ENCODE measurements around the gene BNC2.

The BNC2 gene

DNA sequence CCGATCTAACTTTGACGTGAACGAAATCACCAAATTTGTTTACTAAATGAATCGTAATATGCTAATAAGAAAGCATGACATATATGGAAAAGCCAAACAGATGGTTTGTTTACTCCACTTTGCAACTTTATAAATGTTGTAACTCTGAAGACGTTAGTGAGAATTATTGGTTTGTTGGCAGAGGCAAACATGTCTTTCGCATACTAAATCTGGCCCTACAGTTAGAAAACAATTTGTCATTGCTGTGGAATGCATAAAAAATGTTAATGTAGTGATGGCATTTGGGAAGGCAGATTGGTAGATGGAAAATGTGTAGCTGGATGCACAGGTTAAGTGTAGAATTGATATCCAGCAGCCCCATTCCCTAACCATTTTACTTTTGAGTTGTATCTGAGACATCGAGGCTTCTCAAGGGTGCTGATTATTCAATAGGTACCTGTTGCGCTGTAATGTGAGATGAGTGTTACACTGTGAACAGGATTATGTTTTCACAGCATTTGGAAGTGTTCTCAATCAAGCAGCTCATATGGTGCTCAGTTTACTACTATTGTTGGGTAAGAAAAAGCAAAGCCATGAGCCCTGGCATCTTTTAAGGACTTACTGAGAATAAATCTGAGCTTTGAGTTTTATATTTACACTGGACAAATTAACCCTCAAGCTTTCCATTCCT, 444.8 kb downstream of the BNC2 start:
- no peak overlapping the region for H3K4me3 ChIP-seq (ENCODE audit: low read length in 2 of 2)
- H3K36me3 ChIP-seq (ENCODE audit: control insufficient read depth in 2 of 2, insufficient read depth in 2 of 2, low read length in 2 of 2): no peaks in the 10 kb centered on the region
- H3K27me3 ChIP-seq (ENCODE audit: control insufficient read depth in 2 of 2, insufficient read depth in 2 of 2, low read length in 2 of 2): no peaks in the 10 kb centered on the region
- no peak overlapping the region for H3K9ac ChIP-seq (ENCODE audit: low read depth in 1 of 2, low read length in 2 of 2)
- no peaks in the 10 kb centered on the region for H3K9me3 ChIP-seq (ENCODE audit: control insufficient read depth in 2 of 2, low read length in 2 of 2)
- H3K27ac ChIP-seq (ENCODE audit: low read depth in 2 of 2, low read length in 2 of 2): no peak overlapping the region
- no peaks in the 10 kb centered on the region for H3K4me1 ChIP-seq (ENCODE audit: control insufficient read depth in 2 of 2, insufficient read depth in 2 of 2, low read length in 2 of 2)

DNA sequence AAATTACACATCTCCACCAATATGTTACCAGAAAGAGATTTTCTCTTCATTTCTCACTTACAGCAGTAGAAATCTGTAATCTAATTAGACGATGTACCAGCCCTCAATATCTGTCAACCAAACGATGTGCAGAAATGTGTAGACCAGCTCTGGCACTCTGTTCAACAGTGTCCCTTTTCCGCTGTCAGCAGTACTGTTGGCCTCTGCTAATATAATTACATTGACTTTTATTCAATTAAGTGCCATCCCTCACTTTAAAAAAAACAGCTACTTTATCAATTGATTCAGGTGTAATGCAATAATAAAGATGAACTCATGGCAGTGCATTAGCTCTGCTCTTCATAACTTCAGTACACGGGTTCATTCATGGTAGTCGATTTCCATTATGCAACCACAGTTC, 448.4 kb downstream of the BNC2 start:
- H3K27ac ChIP-seq (ENCODE audit: low read depth in 2 of 2, low read length in 2 of 2): no peak overlapping the region
- H3K4me1 ChIP-seq (ENCODE audit: control insufficient read depth in 2 of 2, insufficient read depth in 2 of 2, low read length in 2 of 2): no peaks in the 10 kb centered on the region
- no peaks in the 10 kb centered on the region for H3K27me3 ChIP-seq (ENCODE audit: control insufficient read depth in 2 of 2, insufficient read depth in 2 of 2, low read length in 2 of 2)
- no peak overlapping the region for H3K4me3 ChIP-seq (ENCODE audit: low read length in 2 of 2)
- no peaks in the 10 kb centered on the region for H3K9me3 ChIP-seq (ENCODE audit: control insufficient read depth in 2 of 2, low read length in 2 of 2)
- H3K36me3 ChIP-seq (ENCODE audit: control insufficient read depth in 2 of 2, insufficient read depth in 2 of 2, low read length in 2 of 2): no peaks in the 10 kb centered on the region
- H3K9ac ChIP-seq (ENCODE audit: low read depth in 1 of 2, low read length in 2 of 2): no peak overlapping the region

DNA sequence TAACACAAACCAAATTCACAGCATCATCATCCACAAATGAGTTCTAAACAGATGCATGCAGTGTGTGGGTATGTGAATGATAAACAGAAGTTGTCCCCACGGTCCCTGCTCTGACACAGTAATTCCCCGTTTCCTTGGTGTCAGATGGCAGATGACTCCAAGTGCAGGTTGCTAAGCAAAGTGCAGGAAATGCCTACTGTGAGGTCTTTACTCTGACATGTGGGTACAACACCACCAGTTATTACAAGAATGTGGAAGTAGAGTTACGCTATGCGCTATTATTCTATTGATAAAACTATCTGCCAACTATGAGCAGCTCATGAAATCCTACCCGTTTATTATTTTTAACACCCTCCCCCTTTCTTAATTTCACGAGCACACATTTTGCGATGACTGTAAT, 448.9 kb downstream of the BNC2 start:
- Histone ChIP-seq H3K4me3 (ENCODE audit: low read length in 2 of 2) (no peak overlapping the region), H3K27ac (ENCODE audit: low read depth in 2 of 2, low read length in 2 of 2) (no peak overlapping the region), H3K4me1 (ENCODE audit: control insufficient read depth in 2 of 2, insufficient read depth in 2 of 2, low read length in 2 of 2) (no peaks in the 10 kb centered on the region), H3K27me3 (ENCODE audit: control insufficient read depth in 2 of 2, insufficient read depth in 2 of 2, low read length in 2 of 2) (no peaks in the 10 kb centered on the region), H3K9me3 (ENCODE audit: control insufficient read depth in 2 of 2, low read length in 2 of 2) (no peaks in the 10 kb centered on the region), H3K9ac (ENCODE audit: low read depth in 1 of 2, low read length in 2 of 2) (no peak overlapping the region), H3K36me3 (ENCODE audit: control insufficient read depth in 2 of 2, insufficient read depth in 2 of 2, low read length in 2 of 2) (no peaks in the 10 kb centered on the region)

DNA sequence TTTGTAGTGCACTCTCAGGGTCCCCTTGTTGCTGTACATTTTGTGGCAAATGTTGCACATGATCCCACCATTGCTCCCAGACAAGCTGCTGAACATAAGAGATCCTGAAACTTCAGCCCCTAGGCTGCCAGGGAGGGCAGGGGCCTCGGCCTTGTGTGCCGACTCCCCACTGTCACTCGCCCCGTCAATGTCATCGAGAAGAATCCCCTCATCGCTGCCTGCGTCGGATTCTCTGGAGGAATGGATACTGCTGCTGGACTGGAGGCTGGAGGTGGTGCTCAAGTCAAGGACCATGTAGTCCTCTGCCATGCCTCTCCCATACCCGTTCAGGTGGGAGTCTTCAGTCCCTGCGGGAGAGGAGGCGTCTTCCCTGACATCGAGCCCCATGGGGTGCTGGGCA, 451.3 kb downstream of the BNC2 start:
- H3K27ac ChIP-seq (ENCODE audit: low read depth in 2 of 2, low read length in 2 of 2): no peak overlapping the region
- no peak overlapping the region for H3K4me3 ChIP-seq (ENCODE audit: low read length in 2 of 2)
- no peaks in the 10 kb centered on the region for H3K9me3 ChIP-seq (ENCODE audit: control insufficient read depth in 2 of 2, low read length in 2 of 2)
- H3K4me1 ChIP-seq (ENCODE audit: control insufficient read depth in 2 of 2, insufficient read depth in 2 of 2, low read length in 2 of 2): no peaks in the 10 kb centered on the region
- no peaks in the 10 kb centered on the region for H3K36me3 ChIP-seq (ENCODE audit: control insufficient read depth in 2 of 2, insufficient read depth in 2 of 2, low read length in 2 of 2)
- no peak overlapping the region for H3K9ac ChIP-seq (ENCODE audit: low read depth in 1 of 2, low read length in 2 of 2)
- H3K27me3 ChIP-seq (ENCODE audit: control insufficient read depth in 2 of 2, insufficient read depth in 2 of 2, low read length in 2 of 2): no peaks in the 10 kb centered on the region

DNA sequence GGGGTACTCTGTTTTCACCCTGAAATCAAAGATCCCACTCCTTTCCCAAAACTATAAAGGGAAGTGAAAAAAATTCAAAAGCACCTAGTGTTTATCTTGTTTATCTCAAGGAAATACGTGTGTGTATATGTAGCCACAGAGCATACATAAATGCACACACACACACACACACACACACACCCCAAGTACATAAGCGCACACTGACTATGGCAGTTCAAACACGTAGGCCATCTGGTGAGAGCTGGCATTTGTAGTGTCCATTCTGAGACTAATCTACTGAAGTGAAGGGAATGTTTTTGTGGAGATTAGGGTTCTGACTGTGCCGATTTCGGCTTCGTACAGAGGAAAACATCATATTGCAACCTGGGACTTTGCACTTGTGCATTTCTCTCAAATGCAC, 451.7 kb downstream of the BNC2 start:
- no peak overlapping the region for H3K4me3 ChIP-seq (ENCODE audit: low read length in 2 of 2)
- H3K9me3 ChIP-seq (ENCODE audit: control insufficient read depth in 2 of 2, low read length in 2 of 2): no peaks in the 10 kb centered on the region
- peaks cover 0 to 2% of the 10 kb centered on the region in 2 donors for H3K4me1 ChIP-seq (ENCODE audit: control insufficient read depth in 2 of 2, insufficient read depth in 2 of 2, low read length in 2 of 2)
- no peak overlapping the region for H3K9ac ChIP-seq (ENCODE audit: low read depth in 1 of 2, low read length in 2 of 2)
- H3K27ac ChIP-seq (ENCODE audit: low read depth in 2 of 2, low read length in 2 of 2): no peak overlapping the region
- H3K27me3 ChIP-seq (ENCODE audit: control insufficient read depth in 2 of 2, insufficient read depth in 2 of 2, low read length in 2 of 2): no peaks in the 10 kb centered on the region
- no peaks in the 10 kb centered on the region for H3K36me3 ChIP-seq (ENCODE audit: control insufficient read depth in 2 of 2, insufficient read depth in 2 of 2, low read length in 2 of 2)

DNA sequence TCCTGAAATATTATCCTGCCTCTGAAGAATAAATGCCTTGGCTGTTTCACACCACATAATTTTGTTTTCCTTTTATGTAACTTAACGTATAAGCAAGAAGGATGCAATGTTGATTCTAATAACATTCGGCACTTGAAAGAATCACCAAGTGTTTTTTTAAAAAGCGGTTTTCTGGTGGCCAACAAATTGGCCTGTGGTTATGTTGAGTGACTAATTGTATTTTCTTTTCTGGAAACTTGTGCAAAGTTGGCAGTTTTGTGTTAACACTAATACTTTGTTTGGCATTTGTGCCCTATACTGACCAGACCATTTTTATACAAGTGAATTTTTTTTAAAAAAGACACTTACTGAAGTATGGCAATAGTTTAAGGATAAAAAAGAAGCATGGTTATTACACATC, 452.7 kb downstream of the BNC2 start:
- peaks cover 0 to 2% of the 10 kb centered on the region in 2 donors for H3K4me1 ChIP-seq (ENCODE audit: control insufficient read depth in 2 of 2, insufficient read depth in 2 of 2, low read length in 2 of 2)
- H3K27me3 ChIP-seq (ENCODE audit: control insufficient read depth in 2 of 2, insufficient read depth in 2 of 2, low read length in 2 of 2): no peaks in the 10 kb centered on the region
- no peak overlapping the region for H3K27ac ChIP-seq (ENCODE audit: low read depth in 2 of 2, low read length in 2 of 2)
- H3K9me3 ChIP-seq (ENCODE audit: control insufficient read depth in 2 of 2, low read length in 2 of 2): no peaks in the 10 kb centered on the region
- no peaks in the 10 kb centered on the region for H3K36me3 ChIP-seq (ENCODE audit: control insufficient read depth in 2 of 2, insufficient read depth in 2 of 2, low read length in 2 of 2)
- H3K4me3 ChIP-seq (ENCODE audit: low read length in 2 of 2): no peak overlapping the region
- no peak overlapping the region for H3K9ac ChIP-seq (ENCODE audit: low read depth in 1 of 2, low read length in 2 of 2)

DNA sequence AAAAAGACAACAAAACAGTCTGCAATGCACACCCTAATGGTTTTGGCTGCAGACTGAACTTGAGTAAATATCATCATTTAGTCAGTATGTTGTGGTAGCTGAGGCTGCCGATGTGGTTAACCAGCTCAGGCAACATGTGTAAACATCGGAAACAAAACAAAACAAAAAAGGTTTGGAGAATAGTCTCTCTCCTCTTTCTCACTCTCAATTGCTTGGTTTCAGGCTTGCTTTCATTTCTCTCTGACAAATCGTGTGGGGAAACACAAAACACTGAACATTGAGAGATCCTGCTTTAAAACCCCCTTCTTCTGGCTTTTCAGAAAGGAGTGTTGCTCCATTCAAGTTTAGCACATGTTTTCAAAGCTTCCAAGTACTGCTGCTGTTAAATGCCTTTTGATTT, 453.3 kb downstream of the BNC2 start:
- Histone ChIP-seq H3K36me3 (ENCODE audit: control insufficient read depth in 2 of 2, insufficient read depth in 2 of 2, low read length in 2 of 2) (no peaks in the 10 kb centered on the region), H3K27me3 (ENCODE audit: control insufficient read depth in 2 of 2, insufficient read depth in 2 of 2, low read length in 2 of 2) (no peaks in the 10 kb centered on the region), H3K4me1 (ENCODE audit: control insufficient read depth in 2 of 2, insufficient read depth in 2 of 2, low read length in 2 of 2) (peaks cover 0 to 2% of the 10 kb centered on the region in 2 donors), H3K27ac (ENCODE audit: low read depth in 2 of 2, low read length in 2 of 2) (no peak overlapping the region), H3K9ac (ENCODE audit: low read depth in 1 of 2, low read length in 2 of 2) (no peak overlapping the region), H3K9me3 (ENCODE audit: control insufficient read depth in 2 of 2, low read length in 2 of 2) (no peaks in the 10 kb centered on the region), H3K4me3 (ENCODE audit: low read length in 2 of 2) (no peak overlapping the region)

DNA sequence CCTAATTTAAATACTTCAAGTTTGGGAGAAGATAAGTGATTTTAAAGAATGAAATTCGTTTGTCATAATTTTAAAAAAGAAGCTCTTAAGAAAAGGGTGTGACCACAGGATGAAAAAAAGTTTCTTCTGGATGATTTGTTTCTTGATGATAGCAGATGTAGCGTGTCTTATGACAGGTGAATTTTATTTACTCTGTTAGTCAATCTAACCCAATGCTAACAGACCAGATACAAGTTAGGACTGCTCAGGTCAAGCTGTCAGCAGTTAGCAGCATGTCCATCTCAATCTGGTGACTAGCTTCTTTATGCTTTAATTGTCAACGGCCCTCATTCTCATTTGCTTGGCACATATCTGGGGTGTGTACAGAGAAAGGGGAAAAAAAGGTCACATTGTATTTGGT, 456.0 kb downstream of the BNC2 start:
- H3K9ac ChIP-seq (ENCODE audit: low read depth in 1 of 2, low read length in 2 of 2): no peak overlapping the region
- H3K27ac ChIP-seq (ENCODE audit: low read depth in 2 of 2, low read length in 2 of 2): no peak overlapping the region
- no peak overlapping the region for H3K4me3 ChIP-seq (ENCODE audit: low read length in 2 of 2)
- H3K27me3 ChIP-seq (ENCODE audit: control insufficient read depth in 2 of 2, insufficient read depth in 2 of 2, low read length in 2 of 2): no peaks in the 10 kb centered on the region
- H3K4me1 ChIP-seq (ENCODE audit: control insufficient read depth in 2 of 2, insufficient read depth in 2 of 2, low read length in 2 of 2): peaks cover 0 to 2% of the 10 kb centered on the region in 2 donors
- H3K9me3 ChIP-seq (ENCODE audit: control insufficient read depth in 2 of 2, low read length in 2 of 2): no peaks in the 10 kb centered on the region
- no peaks in the 10 kb centered on the region for H3K36me3 ChIP-seq (ENCODE audit: control insufficient read depth in 2 of 2, insufficient read depth in 2 of 2, low read length in 2 of 2)

DNA sequence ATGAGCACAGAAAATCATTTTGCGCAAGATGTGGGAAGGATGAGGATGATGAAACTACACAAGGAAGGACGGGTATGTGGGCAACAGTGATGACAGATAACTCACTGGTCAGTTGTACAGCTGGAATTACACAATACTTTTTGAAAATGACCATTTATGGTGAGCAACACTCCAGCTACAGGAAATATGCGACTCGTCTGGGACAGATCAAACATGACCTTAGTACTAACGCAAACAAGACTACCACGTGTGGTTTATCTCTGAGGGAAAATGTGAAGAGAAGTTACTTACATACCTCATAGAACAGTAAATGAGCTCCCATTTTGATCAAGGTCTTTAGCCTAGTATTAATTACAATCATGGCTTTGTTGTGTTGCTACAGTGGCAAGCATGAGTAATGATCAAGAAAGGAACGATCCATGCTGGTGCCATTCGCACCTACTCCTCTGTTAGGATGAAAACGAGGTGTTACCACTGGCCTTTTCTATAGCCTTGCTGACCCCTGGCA, 456.9 kb downstream of the BNC2 start:
- Histone ChIP-seq H3K36me3 (ENCODE audit: control insufficient read depth in 2 of 2, insufficient read depth in 2 of 2, low read length in 2 of 2) (no peaks in the 10 kb centered on the region), H3K4me3 (ENCODE audit: low read length in 2 of 2) (no peak overlapping the region), H3K27ac (ENCODE audit: low read depth in 2 of 2, low read length in 2 of 2) (peak overlapping the region in 1 of 2 donors; percentile 30), H3K27me3 (ENCODE audit: control insufficient read depth in 2 of 2, insufficient read depth in 2 of 2, low read length in 2 of 2) (no peaks in the 10 kb centered on the region), H3K4me1 (ENCODE audit: control insufficient read depth in 2 of 2, insufficient read depth in 2 of 2, low read length in 2 of 2) (peaks cover 0 to 2% of the 10 kb centered on the region in 2 donors), H3K9me3 (ENCODE audit: control insufficient read depth in 2 of 2, low read length in 2 of 2) (no peaks in the 10 kb centered on the region), H3K9ac (ENCODE audit: low read depth in 1 of 2, low read length in 2 of 2) (no peak overlapping the region)

DNA sequence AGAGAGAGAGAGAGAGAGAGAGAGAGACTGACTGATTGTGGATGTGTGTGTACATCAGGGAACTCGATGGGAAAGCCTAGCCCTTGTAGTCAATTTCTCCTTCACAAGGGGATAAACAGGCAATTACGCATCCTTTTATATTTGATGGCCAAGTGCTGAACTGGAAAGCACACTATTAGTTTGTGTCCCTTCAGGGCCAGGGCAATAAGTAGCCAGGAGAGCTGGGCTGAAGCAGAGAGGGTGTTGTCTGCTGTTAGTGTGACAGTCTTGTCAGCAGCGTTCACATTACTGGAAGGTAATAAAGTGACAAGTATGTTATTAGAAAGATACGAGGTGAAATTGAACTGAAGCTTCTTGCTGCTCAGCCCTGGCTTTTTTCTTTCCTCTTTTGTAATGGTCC, 457.7 kb downstream of the BNC2 start:
- no peak overlapping the region for H3K9ac ChIP-seq (ENCODE audit: low read depth in 1 of 2, low read length in 2 of 2)
- H3K9me3 ChIP-seq (ENCODE audit: control insufficient read depth in 2 of 2, low read length in 2 of 2): no peaks in the 10 kb centered on the region
- H3K27me3 ChIP-seq (ENCODE audit: control insufficient read depth in 2 of 2, insufficient read depth in 2 of 2, low read length in 2 of 2): no peaks in the 10 kb centered on the region
- H3K4me3 ChIP-seq (ENCODE audit: low read length in 2 of 2): no peak overlapping the region
- peaks cover 0 to 2% of the 10 kb centered on the region in 2 donors for H3K4me1 ChIP-seq (ENCODE audit: control insufficient read depth in 2 of 2, insufficient read depth in 2 of 2, low read length in 2 of 2)
- H3K36me3 ChIP-seq (ENCODE audit: control insufficient read depth in 2 of 2, insufficient read depth in 2 of 2, low read length in 2 of 2): no peaks in the 10 kb centered on the region
- H3K27ac ChIP-seq (ENCODE audit: low read depth in 2 of 2, low read length in 2 of 2): no peak overlapping the region

All from mucosa of rectum (tissue), 2 donors.